Osteoblast (primary cell): ENCODE data around the gene ETV6. TPM values are rescaled to one million over a fixed set of nuclear protein-coding genes. Genes with fewer than 3 reads are reported as not detected.
A peak's percentile ranks its signal among the peaks of the same experiment; 100 is the strongest.

Experiments used
- DNase-seq: peaks from one replicate; pipeline ENCODE4 v3.0.0; 2011; ENCODE audit warnings: low spot score, mixed read lengths; ENCODE audit not compliant: insufficient read length; ENCODE audit errors: missing footprints
- H2AFZ ChIP-seq: 2 replicates; pipeline ENCODE4 v1.6.0; 2011; ENCODE audit warnings: mild to moderate bottlenecking, low read length
- H3K27ac ChIP-seq: 2 replicates; pipeline ENCODE4 v1.5.1; 2011; ENCODE audit warnings: mild to moderate bottlenecking, low read depth, low read length, moderate library complexity
- H3K27me3 ChIP-seq: 2 replicates; pipeline ENCODE4 v1.6.0; 2012; ENCODE audit warnings: mild to moderate bottlenecking, control low read depth, inconsistent platforms, low read length, moderate library complexity; ENCODE audit not compliant: insufficient read depth
- H3K36me3 ChIP-seq: 2 replicates; pipeline ENCODE4 v1.5.1; 2011; ENCODE audit warnings: mild to moderate bottlenecking, low read length, control low read depth, moderate library complexity; ENCODE audit not compliant: insufficient read depth
- H3K4me1 ChIP-seq: 2 replicates; pipeline ENCODE4 v1.5.1; 2011; ENCODE audit warnings: mild to moderate bottlenecking, low read length, control low read depth, moderate library complexity; ENCODE audit not compliant: insufficient read depth
- H3K4me2 ChIP-seq: 2 replicates; pipeline ENCODE4 v1.6.0; 2011; ENCODE audit warnings: mild to moderate bottlenecking, low read length; ENCODE audit not compliant: insufficient read depth
- H3K4me3 ChIP-seq: fragments of 200-600 bp; sonication (generic); 3 replicates; pipeline ENCODE4 v1.5.1; 2012; ENCODE audit warnings: mild to moderate bottlenecking, low read length, inconsistent platforms; ENCODE audit not compliant: insufficient read depth
- H3K79me2 ChIP-seq: 2 replicates; pipeline ENCODE4 v1.6.0; 2012; ENCODE audit warnings: mild to moderate bottlenecking, low read length, control low read depth, inconsistent platforms; ENCODE audit not compliant: insufficient read depth
- H3K9me3 ChIP-seq: 2 replicates; pipeline ENCODE4 v1.5.1; 2011; ENCODE audit warnings: low read depth, low read length, control low read depth
- H4K20me1 ChIP-seq: 2 replicates; pipeline ENCODE4 v1.6.0; 2012; ENCODE audit warnings: mild to moderate bottlenecking, low read length, control low read depth; ENCODE audit not compliant: insufficient read depth
- total RNA-seq: library from RNA; depleted of rRNA; stranded (reverse); fragments of >200 nt; gene quantifications from 2 replicates; pipeline ENCODE4 v1.2.3, GENCODE V29; 2012
- TF ChIP-seq, protein P1 (sequence below): IDR thresholded peaks from 2 replicates; pipeline ENCODE4 v1.5.1; 2011; ENCODE audit warnings: mild to moderate bottlenecking, low read depth, low read length, moderate library complexity; ENCODE audit errors: extremely low read depth

Gene ETV6
- total RNA-seq, 1 donor, result 16.3 TPM

DNA sequence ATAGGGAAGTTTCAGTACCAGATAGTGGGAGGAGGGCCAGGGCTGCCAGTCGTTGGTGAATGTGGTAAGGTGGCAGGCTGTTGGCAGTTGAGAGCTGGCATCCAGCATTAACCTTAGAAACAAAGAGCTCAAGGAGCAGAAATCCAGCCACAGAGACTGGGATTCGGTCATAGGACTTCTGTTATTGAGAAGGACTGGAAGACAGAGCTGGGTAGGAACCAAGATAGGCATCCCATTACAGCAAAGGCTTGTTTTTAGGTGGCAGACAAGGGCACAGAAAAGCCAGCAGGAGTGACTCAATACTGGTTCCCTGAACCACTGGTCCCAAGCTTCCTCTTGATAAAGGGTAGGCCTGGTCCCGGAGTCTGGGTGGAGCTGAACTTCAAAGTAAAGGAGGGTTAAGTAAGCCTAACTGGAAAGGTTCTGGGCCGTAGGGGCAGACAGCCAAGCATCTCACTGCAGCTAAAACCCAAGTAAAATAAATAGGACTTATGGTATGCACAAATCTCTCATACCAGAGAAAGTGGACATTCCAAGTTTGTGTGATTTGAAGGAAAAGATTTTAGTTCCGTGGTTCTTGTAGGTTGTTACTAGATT is 147.9 kb downstream of the ETV6 start:
- Histone ChIP-seq H3K36me3 (no peaks in the 10 kb centered on the region), H3K9me3 (no peaks in the 10 kb centered on the region), H3K4me1 (peaks cover 62% of the 10 kb centered on the region), H4K20me1 (no peaks in the 10 kb centered on the region), H3K4me3 (no peak overlapping the region), H3K79me2 (peaks cover 19% of the 10 kb centered on the region), H3K27me3 (no peaks in the 10 kb centered on the region), H2AFZ (no peak overlapping the region), H3K4me2 (peak overlapping the region; percentile 47), H3K27ac (peak overlapping the region; percentile 91)
- TF ChIP-seq, protein P1, sequence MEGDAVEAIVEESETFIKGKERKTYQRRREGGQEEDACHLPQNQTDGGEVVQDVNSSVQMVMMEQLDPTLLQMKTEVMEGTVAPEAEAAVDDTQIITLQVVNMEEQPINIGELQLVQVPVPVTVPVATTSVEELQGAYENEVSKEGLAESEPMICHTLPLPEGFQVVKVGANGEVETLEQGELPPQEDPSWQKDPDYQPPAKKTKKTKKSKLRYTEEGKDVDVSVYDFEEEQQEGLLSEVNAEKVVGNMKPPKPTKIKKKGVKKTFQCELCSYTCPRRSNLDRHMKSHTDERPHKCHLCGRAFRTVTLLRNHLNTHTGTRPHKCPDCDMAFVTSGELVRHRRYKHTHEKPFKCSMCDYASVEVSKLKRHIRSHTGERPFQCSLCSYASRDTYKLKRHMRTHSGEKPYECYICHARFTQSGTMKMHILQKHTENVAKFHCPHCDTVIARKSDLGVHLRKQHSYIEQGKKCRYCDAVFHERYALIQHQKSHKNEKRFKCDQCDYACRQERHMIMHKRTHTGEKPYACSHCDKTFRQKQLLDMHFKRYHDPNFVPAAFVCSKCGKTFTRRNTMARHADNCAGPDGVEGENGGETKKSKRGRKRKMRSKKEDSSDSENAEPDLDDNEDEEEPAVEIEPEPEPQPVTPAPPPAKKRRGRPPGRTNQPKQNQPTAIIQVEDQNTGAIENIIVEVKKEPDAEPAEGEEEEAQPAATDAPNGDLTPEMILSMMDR, result no peak
- DNase-seq, result no peak

DNA sequence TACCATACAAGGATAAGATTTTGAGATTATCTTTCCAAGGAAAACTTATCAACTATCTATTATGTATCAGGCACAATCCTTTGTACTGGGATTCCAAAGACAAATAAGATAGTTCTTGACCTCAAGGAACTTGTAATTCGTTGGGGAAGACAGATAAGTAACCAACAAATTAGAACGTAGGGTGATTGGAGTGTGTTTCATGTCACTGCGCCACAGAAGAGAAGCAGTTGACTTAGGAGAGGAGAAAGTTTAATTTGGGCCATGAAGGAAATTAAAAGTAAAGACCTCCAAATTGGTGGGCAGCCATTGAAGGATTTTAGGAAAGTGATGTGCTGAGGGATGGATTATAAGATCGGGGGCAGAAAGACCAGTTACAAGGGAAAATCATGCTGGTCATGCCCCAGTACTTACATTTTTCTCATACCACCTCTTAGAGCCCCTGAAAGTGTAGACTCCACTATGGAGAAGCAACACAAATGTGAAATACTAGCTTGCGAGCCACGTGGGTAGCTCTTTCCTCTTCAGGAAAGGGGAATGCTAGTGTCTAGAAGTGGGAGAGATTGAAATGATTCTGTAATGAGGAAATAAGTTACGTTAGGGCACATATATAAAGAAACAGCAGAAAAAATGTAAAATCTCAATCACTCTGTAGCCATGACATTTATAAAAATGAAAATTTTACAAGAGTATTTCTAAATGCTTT is 148.7 kb downstream of the ETV6 start:
- no peak overlapping the region for H3K4me3 ChIP-seq
- TF ChIP-seq, protein P1, result no peak
- H4K20me1 ChIP-seq, result no peaks in the 10 kb centered on the region
- H3K36me3 ChIP-seq, result no peaks in the 10 kb centered on the region
- no peaks in the 10 kb centered on the region for H3K27me3 ChIP-seq
- no peak for DNase-seq
- no peaks in the 10 kb centered on the region for H3K9me3 ChIP-seq
- peaks cover 62% of the 10 kb centered on the region for H3K4me1 ChIP-seq
- peak overlapping the region; percentile 91 for H3K27ac ChIP-seq
- H2AFZ ChIP-seq, result no peak overlapping the region
- H3K79me2 ChIP-seq, result peaks cover 18% of the 10 kb centered on the region
- peak overlapping the region; percentile 47 for H3K4me2 ChIP-seq

DNA sequence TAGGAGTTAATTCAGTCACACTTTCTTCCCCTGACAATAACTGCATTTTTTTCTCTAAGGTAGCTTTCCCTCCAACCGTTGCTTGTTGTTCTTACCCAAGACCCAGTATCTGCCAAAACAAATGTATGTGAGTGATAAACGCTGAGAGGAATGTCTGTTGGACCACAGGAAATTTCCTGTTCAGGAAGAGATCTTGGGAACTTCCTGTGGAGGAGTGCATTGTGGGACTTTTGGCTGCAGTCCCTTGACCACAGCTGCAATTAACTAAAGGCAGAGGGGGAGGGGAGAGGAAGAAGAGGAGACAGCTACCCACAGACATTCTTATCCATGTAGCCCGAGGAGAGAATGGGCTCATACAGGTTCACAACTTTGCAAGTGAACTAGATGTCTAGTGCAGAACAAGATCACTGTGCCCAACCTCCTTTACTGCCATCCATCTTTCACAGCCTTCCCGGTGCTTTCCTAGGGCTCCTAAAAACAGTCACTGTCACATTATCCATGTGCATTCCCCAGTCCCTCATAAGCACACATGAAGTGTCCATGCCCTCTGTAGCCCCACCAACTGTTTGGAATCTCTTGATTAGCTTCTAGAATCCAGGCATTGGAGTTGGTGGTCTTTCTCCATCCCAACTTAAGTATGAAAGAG is 149.5 kb downstream of the ETV6 start:
- H2AFZ ChIP-seq, result no peak overlapping the region

More for the DNA sequence above, 149.5 kb downstream of the ETV6 start:
- peak; percentile 55 for DNase-seq
- no peaks in the 10 kb centered on the region for H3K9me3 ChIP-seq
- H4K20me1 ChIP-seq, result no peaks in the 10 kb centered on the region
- H3K27me3 ChIP-seq, result no peaks in the 10 kb centered on the region
- peaks cover 55% of the 10 kb centered on the region for H3K4me1 ChIP-seq
- H3K4me3 ChIP-seq, result no peak overlapping the region
- H3K27ac ChIP-seq, result peak overlapping the region; percentile 91
- TF ChIP-seq, protein P1, result no peak
- no peaks in the 10 kb centered on the region for H3K36me3 ChIP-seq
- H3K4me2 ChIP-seq, result peak overlapping the region; percentile 47
- peaks cover 14% of the 10 kb centered on the region for H3K79me2 ChIP-seq
